DMS79 treated with DMSO at 0.1 percent for 48 hours (cell line): Measurements from ENCODE around the gene ETV3L.
"Not testable (repeated sequence)": the region's sequence is repeated elsewhere in the genome, so short reads cannot be mapped to it uniquely, and the experiment has no call there.

Experiments
- DNase-seq: peaks from one replicate; lab custom pipeline; 2025; lab: John Stamatoyannopoulos, UW

Gene ETV3L

DNA sequence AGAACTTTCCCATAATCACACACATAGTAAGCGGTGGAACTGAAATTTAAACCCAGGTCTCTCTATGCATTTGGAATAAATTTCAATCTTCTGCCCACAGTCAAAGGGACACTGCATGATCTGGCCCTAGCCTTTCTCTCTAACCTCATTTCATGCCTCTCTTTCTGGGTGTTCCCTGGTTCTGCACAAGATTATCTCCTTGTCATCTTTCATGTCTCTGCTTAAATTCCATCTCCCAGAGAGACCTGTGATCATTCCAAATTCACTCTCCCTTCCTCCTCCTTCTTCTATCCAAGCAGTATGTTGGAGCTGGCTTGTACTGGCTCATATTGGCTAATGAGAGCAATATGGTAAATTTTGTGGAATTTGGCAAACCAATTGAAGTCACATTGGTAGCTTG, 22.2 kb downstream of the ETV3L start:
- DNase-seq: no peak

DNA sequence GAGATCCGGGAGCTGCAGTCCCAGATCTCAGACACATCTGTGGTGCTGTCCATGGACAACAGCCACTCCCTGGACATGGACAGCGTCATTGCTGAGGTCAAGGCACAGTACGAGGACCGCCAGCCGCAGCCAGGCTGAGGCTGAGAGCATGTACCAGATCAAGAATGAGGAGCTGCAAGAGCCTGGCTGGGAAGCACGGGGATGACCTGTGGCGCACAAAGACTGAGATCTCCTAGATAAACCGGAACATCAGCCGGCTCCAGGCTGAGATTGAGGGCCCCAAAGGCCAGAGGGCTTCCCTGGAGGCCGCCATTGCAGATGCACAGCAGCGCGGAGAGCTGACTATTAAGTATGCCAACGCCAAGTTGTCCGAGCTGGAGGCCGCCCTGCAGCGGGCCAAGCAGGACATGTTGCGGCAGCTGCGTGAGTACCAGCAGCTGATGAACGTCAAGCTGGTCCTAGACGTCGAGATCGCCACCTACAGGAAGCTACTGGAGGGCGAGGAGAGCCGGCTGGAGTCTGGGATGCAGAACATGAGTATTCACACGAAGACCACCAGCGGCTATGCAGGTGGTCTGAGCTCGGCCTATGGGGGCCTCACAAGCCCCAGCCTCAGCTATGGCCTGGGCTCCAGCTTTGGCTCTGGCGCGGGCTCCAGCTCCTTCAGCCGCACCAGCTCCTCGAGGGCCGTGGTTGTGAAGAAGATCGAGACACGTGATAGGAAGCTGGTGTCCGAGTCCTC, 25.5 kb downstream of the ETV3L start:
- peak; percentile 37 for DNase-seq

DNA sequence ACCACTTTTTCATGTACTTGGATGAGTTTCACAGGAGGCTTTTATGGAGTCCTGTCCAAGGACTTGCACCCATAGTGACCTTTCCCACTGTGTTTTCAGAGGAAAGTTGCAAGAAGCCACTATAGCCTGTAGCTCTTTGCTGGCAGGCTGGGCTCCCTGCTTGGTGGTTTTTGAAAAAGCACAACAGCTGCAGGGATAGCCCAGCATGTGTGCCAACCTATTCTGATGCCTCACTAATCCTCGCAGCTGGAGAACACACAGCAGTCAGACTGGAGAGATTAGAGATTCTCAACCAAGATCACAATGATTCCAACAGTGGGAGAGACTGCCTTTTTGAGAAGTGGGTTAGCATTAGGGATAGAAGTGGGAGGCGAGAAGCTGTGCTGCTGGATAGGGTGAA, 30.0 kb downstream of the ETV3L start:
- DNase-seq: no peak

DNA sequence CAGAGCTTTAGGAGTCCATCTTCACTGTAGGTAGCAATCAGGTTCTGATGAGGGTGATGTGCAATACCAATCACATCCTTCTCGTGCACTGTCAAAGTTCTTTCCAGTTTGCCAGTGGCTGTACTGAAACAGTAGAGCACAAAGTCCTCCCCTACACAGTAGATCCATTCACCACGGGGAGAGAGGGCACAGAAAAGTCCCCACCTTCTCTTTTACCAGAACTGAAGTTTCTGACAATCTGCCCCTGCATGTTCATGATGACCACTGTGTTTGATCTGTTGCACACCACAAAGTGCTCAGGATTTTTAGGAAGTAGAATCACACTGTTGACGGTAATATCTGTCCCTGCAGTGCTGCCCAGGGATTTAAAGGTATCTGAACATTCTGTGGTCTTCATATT, 40.4 kb downstream of the ETV3L start:
- DNase-seq: not testable (repeated sequence)

DNA sequence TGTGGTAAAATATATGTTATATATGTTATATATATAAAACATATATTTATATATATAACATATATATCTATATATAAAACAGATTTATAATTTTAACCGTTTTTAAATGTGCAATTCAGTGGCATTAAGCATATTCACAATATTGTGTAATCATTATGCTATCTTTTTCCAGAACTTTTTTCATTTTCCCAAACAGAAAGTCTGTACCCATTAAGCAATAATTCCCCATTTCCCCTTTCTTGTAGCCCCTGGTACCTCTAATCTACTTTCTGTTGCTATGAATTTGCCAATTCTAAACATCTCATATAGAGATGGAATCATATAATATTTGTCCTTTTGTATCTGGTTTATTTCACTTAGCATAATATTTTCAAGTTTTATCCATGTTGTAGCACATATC, 43.3 kb downstream of the ETV3L start:
- DNase-seq: no peak

DNA sequence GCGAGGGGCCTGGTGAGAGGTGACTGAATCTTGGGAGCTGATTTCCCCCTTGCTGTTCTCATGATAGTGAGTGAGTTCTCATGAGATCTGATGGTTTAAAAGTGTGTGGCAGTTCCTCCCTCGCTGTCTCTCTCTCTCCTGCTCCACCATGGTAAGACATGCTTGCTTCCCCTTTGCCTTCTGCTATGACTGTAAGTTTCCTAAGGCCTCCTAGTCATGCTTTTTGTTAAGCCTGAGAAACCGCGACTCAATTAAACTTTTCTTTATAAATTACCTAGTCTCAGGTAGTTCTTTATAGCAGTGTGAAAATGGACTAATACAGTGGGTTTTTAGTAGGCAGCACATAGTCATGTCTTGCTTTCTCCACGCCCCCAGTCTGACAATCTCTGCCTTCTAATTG, 43.9 kb downstream of the ETV3L start:
- DNase-seq: not testable (repeated sequence)

DNA sequence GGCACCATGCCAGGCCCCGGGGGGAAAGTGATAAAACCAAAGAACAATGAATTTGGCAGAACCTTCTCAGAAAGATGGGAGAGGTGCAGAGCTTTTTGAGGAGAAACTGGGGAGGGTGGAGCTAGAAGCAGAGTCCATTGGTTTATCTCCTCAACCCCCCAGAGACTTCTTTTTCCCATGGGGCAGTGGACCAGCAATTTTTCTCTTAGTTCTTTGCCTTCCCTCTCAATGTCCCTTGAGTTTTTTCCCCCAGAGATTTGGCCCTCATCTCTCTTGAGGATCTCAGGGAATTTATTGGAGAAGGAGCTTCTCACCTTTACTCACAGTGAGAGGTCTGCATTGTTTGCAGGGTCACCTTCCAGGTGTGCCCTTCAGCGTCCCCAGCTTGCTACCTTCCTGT, 48.8 kb downstream of the ETV3L start:
- DNase-seq: no peak

DNA sequence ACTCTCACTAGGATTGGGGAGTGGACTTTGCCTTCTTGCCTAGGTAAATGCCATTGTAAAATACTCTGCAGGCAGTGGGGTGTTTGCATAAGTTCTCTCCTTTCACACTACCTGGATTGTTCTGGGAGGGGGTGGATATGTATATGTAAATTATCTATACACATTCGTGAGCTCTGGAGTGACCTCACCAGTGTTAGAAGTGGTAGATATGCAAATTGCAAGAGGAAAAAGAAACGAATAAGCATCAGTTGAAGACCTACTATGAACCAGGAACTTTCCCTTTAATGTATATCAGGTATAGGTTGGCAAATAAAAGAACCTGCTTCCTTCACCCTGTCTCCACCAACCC, 52.6 kb downstream of the ETV3L start:
- DNase-seq: no peak

DNA sequence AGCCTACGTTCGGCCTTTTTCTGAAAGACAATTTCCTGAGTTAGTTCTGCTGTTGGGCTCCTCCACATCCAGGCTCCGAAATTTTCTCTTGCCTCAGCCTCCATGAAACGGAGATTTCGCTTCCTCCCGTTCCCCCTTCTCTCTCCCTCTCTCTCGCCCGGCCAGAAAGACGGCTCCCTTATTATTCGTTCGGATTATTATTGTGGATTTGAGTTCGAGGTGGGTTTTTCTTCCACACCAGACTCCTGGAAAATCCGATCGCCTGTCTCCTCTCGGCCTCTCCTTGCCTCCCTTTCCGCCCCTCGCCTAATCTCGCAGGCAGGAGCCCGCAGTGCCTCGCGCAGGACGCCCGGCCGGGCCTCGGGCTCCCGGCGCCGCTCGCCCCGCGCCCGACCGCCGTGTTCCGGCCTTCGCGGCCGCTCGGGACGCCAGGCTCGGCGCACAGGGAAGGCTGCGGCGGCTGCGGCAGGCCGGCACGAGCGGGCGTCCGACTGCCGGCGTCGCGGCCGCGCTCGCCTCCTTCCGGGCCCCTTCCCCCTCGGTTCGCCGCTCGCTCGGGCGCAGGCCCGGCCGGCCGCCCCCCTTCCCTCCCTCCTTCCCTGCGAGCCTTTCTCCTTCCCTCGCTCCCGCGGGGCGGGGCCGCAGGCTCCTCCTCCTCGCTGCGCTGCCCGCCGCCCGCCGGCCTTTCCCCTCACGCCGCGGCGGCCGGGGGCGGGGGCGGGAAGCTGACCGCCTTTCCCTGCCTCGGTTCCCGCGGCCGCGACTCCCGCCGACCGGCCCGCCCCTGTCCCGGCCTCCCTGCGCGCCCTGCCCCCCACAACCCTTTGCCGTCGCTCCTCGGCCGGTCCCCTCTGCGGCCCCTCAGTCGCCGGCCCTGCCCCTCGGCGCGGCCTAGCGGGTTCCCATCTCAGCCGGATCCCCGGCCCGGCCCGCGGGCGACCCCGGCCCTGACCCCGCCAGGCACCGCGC, 54.1 kb downstream of the ETV3L start, which contains the start of gene ARHGEF11:
Gene ARHGEF11 (minus strand): TSS at position 493 of the 969 bp plus-strand sequence. CDS start 1,412 bp downstream, outside the sequence.
- peak; percentile 64 for DNase-seq

DNA sequence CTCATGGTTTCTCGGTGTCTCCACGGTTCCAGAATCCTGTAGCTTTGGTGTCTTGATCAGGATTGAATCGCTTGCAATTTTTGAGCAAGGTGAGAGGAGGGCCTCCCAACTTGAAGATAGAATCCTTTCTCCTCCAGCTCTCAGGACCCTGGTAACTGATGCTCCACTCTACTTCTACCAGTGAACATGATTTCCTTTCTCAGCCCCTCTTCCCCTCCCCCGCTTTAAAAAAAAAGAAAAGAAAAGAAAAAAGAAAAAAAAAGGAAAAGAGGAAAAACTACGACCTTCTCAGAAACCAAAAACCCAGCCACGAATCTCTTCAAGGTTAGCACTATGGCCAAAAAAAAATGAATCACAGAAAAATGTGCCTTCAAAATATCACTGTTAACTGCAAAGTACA, 55.3 kb downstream of the ETV3L start:
- no peak for DNase-seq

DNA sequence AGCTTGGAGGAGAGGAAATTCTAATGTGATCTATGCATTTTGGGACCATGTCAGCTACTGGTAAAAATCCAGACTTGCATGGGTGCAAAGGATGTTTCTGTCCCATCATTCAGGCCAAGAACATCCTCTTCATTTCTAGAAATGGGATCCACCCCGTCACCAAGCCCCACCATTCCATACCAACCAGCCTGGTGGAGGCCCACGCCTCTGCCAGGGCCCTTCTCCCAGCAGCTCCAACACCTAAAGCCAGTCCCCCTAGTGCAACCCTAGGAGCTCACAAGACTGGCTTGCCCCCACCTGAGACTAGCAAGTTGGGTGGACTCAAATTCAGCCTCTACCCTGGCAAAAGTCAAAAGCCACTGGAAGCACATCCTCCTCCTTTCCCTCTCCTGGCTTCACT, 55.9 kb downstream of the ETV3L start:
- DNase-seq: no peak

DNA sequence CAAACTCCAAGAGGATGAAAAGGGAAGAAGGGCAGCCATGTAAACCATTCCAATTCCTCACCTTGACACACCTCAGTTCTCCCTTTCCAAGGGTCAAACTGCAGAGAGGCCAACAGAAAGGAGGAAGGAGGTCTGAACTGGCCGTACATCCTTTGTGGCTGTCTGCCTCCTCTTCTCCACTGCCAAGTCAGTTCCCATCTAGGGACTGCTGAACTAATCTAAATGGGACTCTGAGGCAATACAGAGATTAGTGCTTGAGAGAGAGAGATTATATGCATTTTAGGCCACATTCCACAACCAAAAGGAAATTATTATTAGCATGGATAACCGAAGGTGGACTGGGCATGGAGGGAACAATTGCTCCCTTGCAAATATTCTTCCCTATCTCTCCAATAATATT, 56.8 kb downstream of the ETV3L start:
- no peak for DNase-seq
